Endothelial cell (in vitro differentiated cells): ENCODE measurements around the gene UVRAG. TPM values are rescaled to one million over a fixed set of nuclear protein-coding genes. Genes with fewer than 3 reads are reported as not detected.

Experiments used
- DNase-seq: peaks from one replicate; pipeline ENCODE4 v3.0.0; 2021; ENCODE audit warnings: low spot score
- H3K27ac Mint-ChIP-seq: one replicate; pipeline ENCODE4 v1.8.0; 2021; ENCODE audit warnings: mixed read lengths, inconsistent platforms; ENCODE audit not compliant: unreplicated experiment
- H3K27me3 Mint-ChIP-seq: one replicate; pipeline ENCODE4 v1.8.0; 2021; ENCODE audit warnings: mild to moderate bottlenecking, moderate library complexity, mixed read lengths, inconsistent platforms; ENCODE audit not compliant: unreplicated experiment
- H3K36me3 Mint-ChIP-seq: one replicate; pipeline ENCODE4 v1.8.0; 2021; ENCODE audit warnings: mild to moderate bottlenecking, low read depth, mixed read lengths, inconsistent platforms; ENCODE audit not compliant: unreplicated experiment
- H3K4me1 Mint-ChIP-seq: one replicate; pipeline ENCODE4 v1.8.0; 2021; ENCODE audit warnings: mild to moderate bottlenecking, mixed read lengths, inconsistent platforms; ENCODE audit not compliant: unreplicated experiment
- H3K4me3 Mint-ChIP-seq: one replicate; pipeline ENCODE4 v1.8.0; 2021; ENCODE audit warnings: mild to moderate bottlenecking, mixed read lengths, inconsistent platforms; ENCODE audit not compliant: unreplicated experiment
- H3K9me3 Mint-ChIP-seq: one replicate; pipeline ENCODE4 v1.8.0; 2021; ENCODE audit warnings: mixed read lengths, inconsistent platforms; ENCODE audit not compliant: unreplicated experiment
- total RNA-seq: library from RNA; stranded (reverse); fragmentation: NEBNext Ultra II Directional; extraction: Animal tissue kit (Norgen Biotek cat#: 25700); gene quantifications from one replicate; pipeline ENCODE4 v1.2.1, GENCODE V29; 2021; ENCODE audit not compliant: unreplicated experiment
- TF ChIP-seq, protein P1 (sequence below): fragments of 200-600 bp; sonication (generic); IDR thresholded peaks from one replicate; pipeline ENCODE4 v1.5.0; 2021; ENCODE audit warnings: antibody characterized with exemption; ENCODE audit not compliant: unreplicated experiment

UVRAG gene
- total RNA-seq, 1 donor from 2014 or later, result 25.0 TPM

DNA sequence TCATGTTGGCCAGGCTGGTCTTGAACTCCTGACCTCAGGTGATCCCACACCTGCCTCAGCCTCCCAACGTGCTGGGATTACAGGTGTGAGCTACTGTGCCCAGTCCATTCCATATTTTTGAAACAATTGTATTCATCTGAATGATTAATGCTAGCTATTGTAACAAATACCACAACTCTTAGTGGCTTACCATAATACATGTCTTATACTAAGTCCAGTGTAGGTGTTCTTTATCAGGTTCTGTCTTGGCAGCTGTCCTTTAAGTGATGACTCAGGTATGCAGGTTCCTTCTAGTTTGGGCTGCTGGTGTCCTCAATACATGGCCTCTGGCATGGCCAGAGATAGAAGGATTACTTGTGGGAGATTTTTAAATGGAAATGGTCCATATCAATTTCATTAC, 39.0 kb downstream of the UVRAG start:
- no peaks in the 10 kb centered on the region for H3K9me3 Mint-ChIP-seq
- H3K27me3 Mint-ChIP-seq, result peaks cover 1% of the 10 kb centered on the region
- TF ChIP-seq, protein P1, sequence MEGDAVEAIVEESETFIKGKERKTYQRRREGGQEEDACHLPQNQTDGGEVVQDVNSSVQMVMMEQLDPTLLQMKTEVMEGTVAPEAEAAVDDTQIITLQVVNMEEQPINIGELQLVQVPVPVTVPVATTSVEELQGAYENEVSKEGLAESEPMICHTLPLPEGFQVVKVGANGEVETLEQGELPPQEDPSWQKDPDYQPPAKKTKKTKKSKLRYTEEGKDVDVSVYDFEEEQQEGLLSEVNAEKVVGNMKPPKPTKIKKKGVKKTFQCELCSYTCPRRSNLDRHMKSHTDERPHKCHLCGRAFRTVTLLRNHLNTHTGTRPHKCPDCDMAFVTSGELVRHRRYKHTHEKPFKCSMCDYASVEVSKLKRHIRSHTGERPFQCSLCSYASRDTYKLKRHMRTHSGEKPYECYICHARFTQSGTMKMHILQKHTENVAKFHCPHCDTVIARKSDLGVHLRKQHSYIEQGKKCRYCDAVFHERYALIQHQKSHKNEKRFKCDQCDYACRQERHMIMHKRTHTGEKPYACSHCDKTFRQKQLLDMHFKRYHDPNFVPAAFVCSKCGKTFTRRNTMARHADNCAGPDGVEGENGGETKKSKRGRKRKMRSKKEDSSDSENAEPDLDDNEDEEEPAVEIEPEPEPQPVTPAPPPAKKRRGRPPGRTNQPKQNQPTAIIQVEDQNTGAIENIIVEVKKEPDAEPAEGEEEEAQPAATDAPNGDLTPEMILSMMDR, result no peak
- H3K36me3 Mint-ChIP-seq, result no peaks in the 10 kb centered on the region
- H3K4me3 Mint-ChIP-seq, result no peak overlapping the region
- H3K4me1 Mint-ChIP-seq, result peaks cover 7% of the 10 kb centered on the region
- DNase-seq, result no peak
- H3K27ac Mint-ChIP-seq, result no peak overlapping the region

DNA sequence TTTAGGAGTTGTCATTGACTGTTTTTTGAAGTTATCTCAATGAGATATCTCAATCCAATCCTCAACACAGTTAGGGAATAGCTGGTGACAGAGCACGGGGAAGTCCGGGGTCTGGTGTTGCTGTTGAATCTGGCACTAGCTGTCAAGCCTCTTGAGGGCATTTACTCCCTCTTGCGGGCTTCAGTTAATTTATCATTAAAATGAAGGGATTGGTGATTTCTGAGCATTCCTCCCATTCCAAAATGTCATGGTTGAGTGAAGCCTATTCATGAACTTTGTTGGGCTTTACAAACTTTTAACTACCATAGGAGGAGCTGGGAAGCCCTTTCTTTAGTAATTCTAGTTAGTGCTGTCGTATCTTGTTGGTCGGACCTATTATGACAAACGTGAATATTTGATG, 40.2 kb downstream of the UVRAG start:
- Mint-ChIP-seq H3K27ac (no peak overlapping the region), H3K36me3 (no peaks in the 10 kb centered on the region)

DNA sequence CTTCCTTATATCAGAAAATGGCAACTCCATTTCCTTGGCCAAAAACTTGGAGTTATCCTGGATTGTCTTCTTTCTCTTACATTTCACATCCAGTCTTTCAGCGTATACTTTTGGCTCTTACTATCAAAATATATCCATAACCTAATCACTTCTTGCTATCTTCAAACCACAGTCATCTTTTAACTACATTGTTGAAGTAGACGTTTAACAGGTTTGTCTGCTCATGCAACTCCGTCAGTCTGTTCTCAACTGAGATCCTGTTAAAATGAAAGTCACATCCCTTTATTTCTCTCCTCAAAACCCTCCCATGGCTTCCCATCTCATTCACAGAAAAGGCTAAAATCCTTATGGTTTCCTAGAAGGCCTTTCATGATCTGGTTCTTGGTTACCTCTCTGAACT, 41.9 kb downstream of the UVRAG start:
- H3K4me1 Mint-ChIP-seq, result no peaks in the 10 kb centered on the region
- H3K4me3 Mint-ChIP-seq, result no peak overlapping the region
- no peaks in the 10 kb centered on the region for H3K9me3 Mint-ChIP-seq
- H3K27ac Mint-ChIP-seq, result no peak overlapping the region
- no peak for DNase-seq
- H3K36me3 Mint-ChIP-seq, result no peaks in the 10 kb centered on the region
- H3K27me3 Mint-ChIP-seq, result peaks cover 1% of the 10 kb centered on the region
- TF ChIP-seq, protein P1, result no peak

More for the DNA sequence above, 40.2 kb downstream of the UVRAG start:
- Mint-ChIP-seq H3K27me3 (peaks cover 1% of the 10 kb centered on the region), H3K4me3 (no peak overlapping the region), H3K9me3 (no peaks in the 10 kb centered on the region), H3K4me1 (peaks cover 6% of the 10 kb centered on the region)
- DNase-seq, result no peak
- TF ChIP-seq, protein P1, result no peak

DNA sequence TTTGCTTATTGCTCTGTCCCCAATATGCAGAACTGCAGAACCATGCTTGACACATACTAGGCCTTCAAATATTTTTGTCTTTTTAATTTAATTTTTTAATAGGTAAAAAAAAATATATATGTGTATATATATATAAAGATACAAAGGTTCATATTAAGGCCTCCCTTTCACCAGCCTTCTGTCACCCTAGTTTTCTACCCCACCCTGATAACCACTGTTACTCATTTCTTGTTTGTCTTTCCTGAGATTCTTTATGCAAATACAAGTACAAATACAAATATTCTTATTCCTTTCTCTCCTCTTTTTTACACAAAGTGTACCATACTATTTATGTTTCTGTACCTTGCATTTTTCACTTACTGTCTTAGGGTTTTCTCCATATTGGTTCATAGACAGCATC, 43.0 kb downstream of the UVRAG start:
- Mint-ChIP-seq H3K27me3 (peaks cover 1% of the 10 kb centered on the region), H3K9me3 (no peaks in the 10 kb centered on the region), H3K4me3 (no peak overlapping the region), H3K27ac (no peak overlapping the region), H3K36me3 (no peaks in the 10 kb centered on the region), H3K4me1 (no peaks in the 10 kb centered on the region)
- no peak for DNase-seq
- TF ChIP-seq, protein P1, result no peak

DNA sequence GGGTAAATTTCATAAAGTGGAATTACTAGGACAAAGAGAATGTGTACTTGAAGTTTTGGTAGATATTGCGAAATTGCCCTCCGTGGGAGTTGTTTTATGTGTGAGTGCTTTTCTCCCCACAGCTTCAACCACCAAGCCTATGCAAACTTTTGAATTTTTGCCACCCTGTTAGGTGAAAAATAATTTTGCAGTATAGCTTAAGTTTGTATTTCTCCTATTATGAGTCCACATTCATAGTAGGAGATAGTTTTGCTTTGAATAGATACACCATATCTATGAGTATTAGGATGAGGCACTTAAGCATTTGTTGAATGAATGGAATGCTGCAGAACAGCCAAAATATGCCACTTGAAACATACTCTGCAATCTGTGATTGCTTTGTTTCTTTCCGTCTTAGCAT, 43.6 kb downstream of the UVRAG start:
- Mint-ChIP-seq H3K4me3 (no peak overlapping the region), H3K27ac (no peak overlapping the region), H3K36me3 (no peaks in the 10 kb centered on the region), H3K9me3 (no peaks in the 10 kb centered on the region), H3K27me3 (peaks cover 1% of the 10 kb centered on the region), H3K4me1 (no peaks in the 10 kb centered on the region)
- TF ChIP-seq, protein P1, result no peak
- DNase-seq, result no peak
